Transverse colon (tissue), 4 donors: ENCODE measurements around the gene RPTN. TPM values are rescaled to one million over a fixed set of nuclear protein-coding genes. Genes with fewer than 3 reads are reported as not detected.

Source experiments
- DNase-seq: peaks from one replicate; pipeline ENCODE4 v3.0.0-alpha.2; 2019
- H3K27ac ChIP-seq, 4 donors: fragments of 200-600 bp; sonication (generic); 2 replicates each; pipeline ENCODE4 v1.5.1; 2016 to 2018; ENCODE audit warnings: inconsistent platforms in 4 of 4
- H3K27me3 ChIP-seq: fragments of 200-600 bp; sonication (generic); 2 replicates; pipeline ENCODE4 v1.5.1; 2017; ENCODE audit warnings: inconsistent platforms
- H3K36me3 ChIP-seq, 4 donors: fragments of 200-600 bp; sonication (generic); 2 replicates each; pipeline ENCODE4 v1.5.1; 2017 to 2019; ENCODE audit warnings: inconsistent platforms in 4 of 4
- H3K4me1 ChIP-seq, 4 donors: fragments of 200-600 bp; sonication (generic); 2 replicates each; pipeline ENCODE4 v1.5.1; 2017 to 2020; ENCODE audit warnings: inconsistent platforms in 4 of 4
- H3K4me3 ChIP-seq, 4 donors: fragments of 200-600 bp; sonication (generic); 1 replicate in 1 of 4; 2 replicates in 3 of 4; pipeline versions ENCODE4 v1.5.1 to v1.6.1; 2017 to 2019; ENCODE audit warnings: inconsistent platforms in 4 of 4
- H3K9me3 ChIP-seq, 2 donors: fragments of 200-600 bp; sonication (generic); 2 replicates each; pipeline ENCODE4 v1.5.1; 2017 to 2019; ENCODE audit warnings: inconsistent platforms in 2 of 2
- CTCF ChIP-seq, 5 experiments: fragments of 200-600 bp in 3 of 5; fragments of 450-650 bp in 2 of 5; sonication (generic) in 3 of 5; IDR thresholded peaks; 1 replicate in 2 of 5; 2 replicates in 3 of 5; pipeline ENCODE4 v1.5.1; 2016 to 2017; ENCODE audit warnings: antibody characterized with exemption in 5 of 5, inconsistent platforms in 3 of 5, mild to moderate bottlenecking in 2 of 5, moderate library complexity in 1 of 5
- EP300 ChIP-seq: sonication (generic); formaldehyde crosslinking; IDR thresholded peaks from one replicate; pipeline ENCODE4 v1.6.1; 2017; ENCODE audit warnings: antibody characterized with exemption, low read depth
- POLR2A ChIP-seq: fragments of 450-650 bp; IDR thresholded peaks from one replicate; pipeline ENCODE4 v1.6.1; 2016; ENCODE audit warnings: antibody characterized with exemption, mild to moderate bottlenecking, moderate library complexity
- POLR2AphosphoS5 ChIP-seq, 3 donors: sonication (generic); formaldehyde crosslinking; IDR thresholded peaks; one replicate each; pipeline ENCODE4 v1.6.1; 2016; ENCODE audit warnings: antibody characterized with exemption in 3 of 3
- WGBS, 2 donors: methylation state at CpG; one replicate each; pipeline ENCODE4 v1.1.5; 2018; ENCODE audit warnings: low coverage in 1 of 2; 5-methylcytosine and 5-hydroxymethylcytosine counted together
- in situ Hi-C, 4 donors: fragments of 200-750 bp; cut with MboI; loops; one replicate each; pipeline versions ENCODE4 v1.15.0 to v1.15.1; 2017; ENCODE audit warnings: low sequenced_read_pairs in 3 of 4, low pct_ligation_motif_present in 1 of 4, low pct_unique_long_range_greater_than_20kb in 1 of 4
- intact Hi-C: fragments of 100-400 bp; cut with DNase I; formaldehyde crosslinking; loops from one replicate; pipeline ENCODE4 v1.15.1; 2023; ENCODE audit warnings: low total_unique reads
- total RNA-seq, 4 donors: library from RNA; depleted of rRNA; stranded (reverse); fragments of >200 nt; gene quantifications; one replicate each; pipeline ENCODE4 v1.1.0, GENCODE V29; 2016

The RPTN gene, protein sequence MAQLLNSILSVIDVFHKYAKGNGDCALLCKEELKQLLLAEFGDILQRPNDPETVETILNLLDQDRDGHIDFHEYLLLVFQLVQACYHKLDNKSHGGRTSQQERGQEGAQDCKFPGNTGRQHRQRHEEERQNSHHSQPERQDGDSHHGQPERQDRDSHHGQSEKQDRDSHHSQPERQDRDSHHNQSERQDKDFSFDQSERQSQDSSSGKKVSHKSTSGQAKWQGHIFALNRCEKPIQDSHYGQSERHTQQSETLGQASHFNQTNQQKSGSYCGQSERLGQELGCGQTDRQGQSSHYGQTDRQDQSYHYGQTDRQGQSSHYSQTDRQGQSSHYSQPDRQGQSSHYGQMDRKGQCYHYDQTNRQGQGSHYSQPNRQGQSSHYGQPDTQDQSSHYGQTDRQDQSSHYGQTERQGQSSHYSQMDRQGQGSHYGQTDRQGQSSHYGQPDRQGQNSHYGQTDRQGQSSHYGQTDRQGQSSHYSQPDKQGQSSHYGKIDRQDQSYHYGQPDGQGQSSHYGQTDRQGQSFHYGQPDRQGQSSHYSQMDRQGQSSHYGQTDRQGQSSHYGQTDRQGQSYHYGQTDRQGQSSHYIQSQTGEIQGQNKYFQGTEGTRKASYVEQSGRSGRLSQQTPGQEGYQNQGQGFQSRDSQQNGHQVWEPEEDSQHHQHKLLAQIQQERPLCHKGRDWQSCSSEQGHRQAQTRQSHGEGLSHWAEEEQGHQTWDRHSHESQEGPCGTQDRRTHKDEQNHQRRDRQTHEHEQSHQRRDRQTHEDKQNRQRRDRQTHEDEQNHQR
- total RNA-seq: not detected

DNA sequence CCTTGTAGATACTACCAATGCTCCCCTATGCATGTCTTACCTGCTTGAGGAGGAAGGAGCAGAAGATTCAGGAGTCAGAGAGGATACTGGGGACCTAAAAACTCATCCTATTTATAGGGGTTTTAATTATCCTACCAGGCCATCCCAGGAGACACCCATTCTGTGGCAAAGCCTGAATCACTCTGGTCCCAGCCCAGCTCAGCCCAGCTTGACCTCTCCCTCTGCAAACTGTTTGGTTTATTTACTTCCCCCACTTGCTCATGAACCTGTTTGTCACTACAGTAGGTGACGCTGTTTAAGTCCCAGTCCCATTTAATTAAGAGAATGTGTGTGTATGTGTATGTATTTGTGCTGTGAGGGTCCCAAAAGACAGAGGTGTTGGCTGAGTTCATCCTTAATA, at the start of gene RPTN:
Gene RPTN (minus strand): TSS at position 85 of the 400 bp plus-strand sequence. CDS start 1,339 bp downstream, outside the sequence.
- no peaks in the 10 kb centered on the region for H3K9me3 ChIP-seq
- no peaks in the 10 kb centered on the region for H3K36me3 ChIP-seq
- WGBS, 2 donors: 73% methylated on average over 1 of the region's 1 CpG; no CpG with 5 or more reads in 1 of the 2 donors
- H3K27me3 ChIP-seq: no peaks in the 10 kb centered on the region
- TF ChIP-seq POLR2AphosphoS5 (IDR thresholded peaks at IDR 0.05): no peak
- no peak for TF ChIP-seq POLR2A
- TF ChIP-seq CTCF (IDR thresholded peaks at IDR 0.05): no peak
- TF ChIP-seq EP300: no peak
- H3K4me1 ChIP-seq: no peaks in the 10 kb centered on the region
- H3K27ac ChIP-seq: no peak within 1 kb of the TSS
- intact Hi-C loops (no loop called here), in situ Hi-C loops (no loop called here)
- DNase-seq: no peak
- H3K4me3 ChIP-seq: no peak within 1 kb of the TSS

GRCh38 chr1:152198982-152199381, 40.0 kb upstream of the RPTN start:
- intact Hi-C loops (no loop called here), in situ Hi-C loops (loop anchor here in 3 of 4 donors (10.0 to 25.0 kb wide), 2 partner anchors 256 to 263 kb away; no protein-coding TSS in a partner anchor)
- TF ChIP-seq POLR2AphosphoS5 (IDR thresholded peaks at IDR 0.05) (no peak), CTCF (IDR thresholded peaks at IDR 0.05) (no peak), EP300 (no peak), POLR2A (no peak)
- H3K4me3 ChIP-seq: no peak overlapping the region
- no peaks in the 10 kb centered on the region for H3K36me3 ChIP-seq
- DNase-seq: no peak
- H3K4me1 ChIP-seq: no peaks in the 10 kb centered on the region
- H3K27me3 ChIP-seq: no peaks in the 10 kb centered on the region
- no peak overlapping the region for H3K27ac ChIP-seq
- no peaks in the 10 kb centered on the region for H3K9me3 ChIP-seq

- in situ Hi-C loops: loop anchor here in 3 of 4 donors (10.0 to 25.0 kb wide), 2 partner anchors 257 to 265 kb away; no protein-coding TSS in a partner anchor
- TF ChIP-seq CTCF (IDR thresholded peaks at IDR 0.05) (no peak), POLR2AphosphoS5 (IDR thresholded peaks at IDR 0.05) (no peak), EP300 (no peak), POLR2A (no peak)
- no peak overlapping the region for H3K4me3 ChIP-seq
- DNase-seq: no peak
- intact Hi-C loops: no loop called here
- H3K4me1 ChIP-seq: no peaks in the 10 kb centered on the region
- H3K27me3 ChIP-seq: no peaks in the 10 kb centered on the region
- H3K9me3 ChIP-seq: no peaks in the 10 kb centered on the region
- H3K36me3 ChIP-seq: no peaks in the 10 kb centered on the region
- no peak overlapping the region for H3K27ac ChIP-seq
Observed at GRCh38 chr1:152197361-152197941, 38.4 kb upstream of the RPTN start.

- Histone ChIP-seq H3K4me3 (no peak overlapping the region), H3K9me3 (no peaks in the 10 kb centered on the region), H3K27me3 (peaks cover 6% of the 10 kb centered on the region), H3K36me3 (no peaks in the 10 kb centered on the region), H3K4me1 (peaks cover 0 to 8% (median 4%) of the 10 kb centered on the region in 4 donors), H3K27ac (no peak overlapping the region)
- DNase-seq: no peak
- TF ChIP-seq CTCF (IDR thresholded peaks at IDR 0.05) (no peak), POLR2AphosphoS5 (IDR thresholded peaks at IDR 0.05) (no peak), EP300 (no peak), POLR2A (no peak)
- in situ Hi-C loops: loop anchor here (5.0 to 25.0 kb wide), 3 partner anchors 263 to 271 kb away; no protein-coding TSS in a partner anchor
- intact Hi-C loops: no loop called here
Observed at GRCh38 chr1:152191711-152192110, 32.7 kb upstream of the RPTN start.
